HL-60 (cell line): ENCODE results near the gene TP53BP1.
"Not testable (repeated sequence)": the region's sequence is repeated elsewhere in the genome, so short reads cannot be mapped to it uniquely, and the experiment has no call there.

Experiments
- DNase-seq, 2 experiments: peaks; one replicate each; pipeline ENCODE4 v3.0.0-alpha.2; 2010 to 2020; ENCODE audit warnings: low read depth in 1 of 2, low spot score in 1 of 2
- H3K27ac ChIP-seq: fragments of 250-450 bp; sonication (Bioruptor Pico); replicated peaks from 2 replicates; pipeline ENCODE4 v1.5.1; 2020; ENCODE audit warnings: mild to moderate bottlenecking, moderate library complexity
- H3K27me3 ChIP-seq: fragments of 250-450 bp; sonication (Bioruptor Pico); 2 replicates; pipeline ENCODE4 v1.5.1; 2021; ENCODE audit warnings: mild to moderate bottlenecking, moderate library complexity; ENCODE audit not compliant: insufficient read depth, poor library complexity, severe bottlenecking
- H3K4me3 ChIP-seq: replicated peaks from 2 replicates; pipeline ENCODE4 v1.5.1; 2011; ENCODE audit warnings: mild to moderate bottlenecking, control low read depth, low read length; ENCODE audit not compliant: insufficient read depth
- CTCF ChIP-seq: IDR thresholded peaks from one replicate; pipeline ENCODE4 v1.5.1; 2011; ENCODE audit warnings: low read length, control low read depth, inconsistent platforms; ENCODE audit not compliant: insufficient read depth
- GABPA ChIP-seq: IDR thresholded peaks from 2 replicates; pipeline ENCODE4 v1.6.1; 2012; ENCODE audit warnings: low read depth
- POLR2AphosphoS5 ChIP-seq: IDR thresholded peaks from 2 replicates; pipeline ENCODE4 v1.6.1; 2012; ENCODE audit warnings: low read depth
- SPI1 ChIP-seq: IDR thresholded peaks from 2 replicates; pipeline ENCODE4 v1.6.1; 2012; ENCODE audit warnings: low read depth, mild to moderate bottlenecking, borderline replicate concordance
- TF ChIP-seq, protein P1 (sequence below): IDR thresholded peaks from 2 replicates; pipeline ENCODE4 v1.6.1; 2012; ENCODE audit warnings: low read depth; ENCODE audit not compliant: insufficient replicate concordance

The TP53BP1 gene

GRCh38 chr15:43406189-43406588, 86.8 kb downstream of the TP53BP1 start:
- Histone ChIP-seq H3K4me3 (no peak overlapping the region), H3K27me3 (no peaks in the 10 kb centered on the region), H3K27ac (no peak overlapping the region)
- no peak for TF ChIP-seq POLR2AphosphoS5
- no peak for DNase-seq

GRCh38 chr15:43404130-43404529, 88.8 kb downstream of the TP53BP1 start:
- no peak for DNase-seq
- no peaks in the 10 kb centered on the region for H3K27me3 ChIP-seq
- TF ChIP-seq GABPA (no peak), SPI1 (no peak), POLR2AphosphoS5 (no peak), CTCF (no peak)
- TF ChIP-seq, protein P1, sequence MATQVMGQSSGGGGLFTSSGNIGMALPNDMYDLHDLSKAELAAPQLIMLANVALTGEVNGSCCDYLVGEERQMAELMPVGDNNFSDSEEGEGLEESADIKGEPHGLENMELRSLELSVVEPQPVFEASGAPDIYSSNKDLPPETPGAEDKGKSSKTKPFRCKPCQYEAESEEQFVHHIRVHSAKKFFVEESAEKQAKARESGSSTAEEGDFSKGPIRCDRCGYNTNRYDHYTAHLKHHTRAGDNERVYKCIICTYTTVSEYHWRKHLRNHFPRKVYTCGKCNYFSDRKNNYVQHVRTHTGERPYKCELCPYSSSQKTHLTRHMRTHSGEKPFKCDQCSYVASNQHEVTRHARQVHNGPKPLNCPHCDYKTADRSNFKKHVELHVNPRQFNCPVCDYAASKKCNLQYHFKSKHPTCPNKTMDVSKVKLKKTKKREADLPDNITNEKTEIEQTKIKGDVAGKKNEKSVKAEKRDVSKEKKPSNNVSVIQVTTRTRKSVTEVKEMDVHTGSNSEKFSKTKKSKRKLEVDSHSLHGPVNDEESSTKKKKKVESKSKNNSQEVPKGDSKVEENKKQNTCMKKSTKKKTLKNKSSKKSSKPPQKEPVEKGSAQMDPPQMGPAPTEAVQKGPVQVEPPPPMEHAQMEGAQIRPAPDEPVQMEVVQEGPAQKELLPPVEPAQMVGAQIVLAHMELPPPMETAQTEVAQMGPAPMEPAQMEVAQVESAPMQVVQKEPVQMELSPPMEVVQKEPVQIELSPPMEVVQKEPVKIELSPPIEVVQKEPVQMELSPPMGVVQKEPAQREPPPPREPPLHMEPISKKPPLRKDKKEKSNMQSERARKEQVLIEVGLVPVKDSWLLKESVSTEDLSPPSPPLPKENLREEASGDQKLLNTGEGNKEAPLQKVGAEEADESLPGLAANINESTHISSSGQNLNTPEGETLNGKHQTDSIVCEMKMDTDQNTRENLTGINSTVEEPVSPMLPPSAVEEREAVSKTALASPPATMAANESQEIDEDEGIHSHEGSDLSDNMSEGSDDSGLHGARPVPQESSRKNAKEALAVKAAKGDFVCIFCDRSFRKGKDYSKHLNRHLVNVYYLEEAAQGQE, result no peak
- no peak overlapping the region for H3K27ac ChIP-seq
- no peak overlapping the region for H3K4me3 ChIP-seq

GRCh38 chr15:43403616-43404015, 89.3 kb downstream of the TP53BP1 start:
- TF ChIP-seq, protein P1, result no peak
- TF ChIP-seq SPI1 (no peak), GABPA (no peak), POLR2AphosphoS5 (no peak), CTCF (no peak)
- no peak overlapping the region for H3K27ac ChIP-seq
- H3K4me3 ChIP-seq, result no peak overlapping the region
- no peak for DNase-seq
- H3K27me3 ChIP-seq, result no peaks in the 10 kb centered on the region

GRCh38 chr15:43402255-43402654, 90.7 kb downstream of the TP53BP1 start:
- H3K27me3 ChIP-seq, result no peaks in the 10 kb centered on the region
- no peak for DNase-seq
- no peak overlapping the region for H3K27ac ChIP-seq
- TF ChIP-seq POLR2AphosphoS5, result no peak
- no peak for TF ChIP-seq SPI1
- TF ChIP-seq GABPA, result no peak
- no peak for TF ChIP-seq CTCF
- TF ChIP-seq, protein P1, result no peak
- H3K4me3 ChIP-seq, result no peak overlapping the region

DNA sequence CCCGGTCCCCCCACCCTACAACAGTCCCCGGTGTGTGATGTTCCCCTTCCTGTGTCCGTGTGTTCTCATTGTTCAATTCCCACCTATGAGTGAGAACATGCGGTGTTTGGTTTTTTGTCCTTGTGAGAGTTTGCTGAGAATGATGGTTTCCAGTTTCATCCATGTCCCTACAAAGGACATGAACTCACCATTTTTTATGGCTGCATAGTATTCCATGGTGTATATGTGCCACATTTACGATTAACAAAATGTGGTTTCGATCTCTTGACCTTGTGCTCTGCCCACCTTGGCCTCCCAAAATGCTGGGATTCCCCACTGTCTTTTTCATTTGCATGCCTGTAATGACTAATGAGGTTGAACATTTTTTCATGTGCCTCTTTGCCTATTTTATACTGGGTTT, 99.4 kb downstream of the TP53BP1 start:
- DNase-seq, H3K27me3 ChIP-seq, H3K27ac ChIP-seq, H3K4me3 ChIP-seq: not testable (repeated sequence)
